Brain microvascular endothelial cell (primary cell): ENCODE measurements around the gene NCAM1.
"Not testable (repeated sequence)": the region's sequence is repeated elsewhere in the genome, so short reads cannot be mapped to it uniquely, and the experiment has no call there.

Experiments
- DNase-seq: peaks from one replicate; pipeline ENCODE4 v3.0.0-alpha.2; 2020
- H3K27ac ChIP-seq: fragments of 250-450 bp; sonication (Bioruptor Pico); 2 replicates; pipeline ENCODE4 v1.5.1; 2020; ENCODE audit warnings: mild to moderate bottlenecking, moderate library complexity
- H3K27me3 ChIP-seq: fragments of 250-450 bp; sonication (Bioruptor Pico); replicated peaks from 2 replicates; pipeline ENCODE4 v1.5.1; 2020; ENCODE audit warnings: mild to moderate bottlenecking
- H3K36me3 ChIP-seq: fragments of 250-450 bp; sonication (Bioruptor Pico); replicated peaks from 2 replicates; pipeline ENCODE4 v1.5.1; 2020; ENCODE audit warnings: mild to moderate bottlenecking
- H3K4me3 ChIP-seq: 2 replicates; pipeline ENCODE4 v1.5.1; 2011; ENCODE audit warnings: low read depth, mild to moderate bottlenecking, control low read depth, low read length, moderate library complexity
- in situ Hi-C: cut with HindIII; loops from 2 replicates; pipeline ENCODE4 v1.10.0; 2017; ENCODE audit warnings: low sequenced_read_pairs, low pct_ligation_motif_present
- TF ChIP-seq, protein P1 (sequence below): IDR thresholded peaks from 2 replicates; pipeline ENCODE4 v1.5.1; 2011; ENCODE audit warnings: low read depth, mild to moderate bottlenecking, moderate library complexity, low read length, control low read depth, inconsistent platforms; ENCODE audit errors: missing control alignments

NCAM1 gene

DNA sequence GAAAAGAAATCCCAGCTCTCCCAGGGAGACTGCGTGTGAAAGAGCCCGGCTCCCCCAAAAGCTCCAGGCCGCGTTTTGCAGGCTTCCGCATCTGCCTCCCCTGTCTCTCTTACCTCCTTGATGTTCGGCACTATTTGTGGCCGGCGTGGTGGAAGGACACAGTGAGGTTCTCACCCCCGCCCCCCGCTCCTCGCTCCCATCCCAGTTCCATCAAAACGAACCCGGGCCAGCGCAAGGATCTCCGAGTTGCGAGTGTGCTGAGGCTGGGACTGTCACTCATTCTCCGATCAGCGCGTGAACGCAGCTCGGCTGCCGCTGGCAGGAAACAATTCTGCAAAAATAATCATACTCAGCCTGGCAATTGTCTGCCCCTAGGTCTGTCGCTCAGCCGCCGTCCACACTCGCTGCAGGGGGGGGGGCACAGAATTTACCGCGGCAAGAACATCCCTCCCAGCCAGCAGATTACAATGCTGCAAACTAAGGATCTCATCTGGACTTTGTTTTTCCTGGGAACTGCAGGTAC, at the start of gene NCAM1:
NCAM1 (plus strand) TSS at position 275 of the 523 bp plus-strand sequence.
- TF ChIP-seq, protein P1, sequence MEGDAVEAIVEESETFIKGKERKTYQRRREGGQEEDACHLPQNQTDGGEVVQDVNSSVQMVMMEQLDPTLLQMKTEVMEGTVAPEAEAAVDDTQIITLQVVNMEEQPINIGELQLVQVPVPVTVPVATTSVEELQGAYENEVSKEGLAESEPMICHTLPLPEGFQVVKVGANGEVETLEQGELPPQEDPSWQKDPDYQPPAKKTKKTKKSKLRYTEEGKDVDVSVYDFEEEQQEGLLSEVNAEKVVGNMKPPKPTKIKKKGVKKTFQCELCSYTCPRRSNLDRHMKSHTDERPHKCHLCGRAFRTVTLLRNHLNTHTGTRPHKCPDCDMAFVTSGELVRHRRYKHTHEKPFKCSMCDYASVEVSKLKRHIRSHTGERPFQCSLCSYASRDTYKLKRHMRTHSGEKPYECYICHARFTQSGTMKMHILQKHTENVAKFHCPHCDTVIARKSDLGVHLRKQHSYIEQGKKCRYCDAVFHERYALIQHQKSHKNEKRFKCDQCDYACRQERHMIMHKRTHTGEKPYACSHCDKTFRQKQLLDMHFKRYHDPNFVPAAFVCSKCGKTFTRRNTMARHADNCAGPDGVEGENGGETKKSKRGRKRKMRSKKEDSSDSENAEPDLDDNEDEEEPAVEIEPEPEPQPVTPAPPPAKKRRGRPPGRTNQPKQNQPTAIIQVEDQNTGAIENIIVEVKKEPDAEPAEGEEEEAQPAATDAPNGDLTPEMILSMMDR: no peak
- Histone ChIP-seq H3K36me3 (no peaks in the 10 kb centered on the region), H3K27ac (no peak within 1 kb of the TSS), H3K27me3 (peaks cover 22% of the 10 kb centered on the region), H3K4me3 (peak within 1 kb of the TSS; percentile 60)
- in situ Hi-C loops: no loop called here
- DNase-seq: peak; percentile 48

DNA sequence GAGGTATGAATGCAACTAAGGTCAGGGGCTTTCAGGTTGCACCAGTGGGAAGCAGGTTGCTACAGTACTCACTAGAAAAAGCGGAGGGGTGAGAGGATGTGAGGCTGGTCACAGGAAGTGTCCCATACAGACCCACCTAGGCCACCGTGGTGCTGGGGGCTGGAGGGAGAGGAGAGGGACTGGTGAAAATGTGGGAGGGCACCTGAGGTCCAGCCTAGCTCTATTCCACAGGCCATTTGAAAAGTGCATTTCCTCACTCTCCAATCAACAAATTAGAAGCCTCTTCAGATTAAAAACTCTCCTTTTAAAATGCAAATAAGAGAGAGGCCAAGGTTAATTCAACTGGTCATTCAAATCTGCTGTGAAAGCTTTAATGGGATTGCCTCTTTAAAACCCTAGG, 38.6 kb upstream of the NCAM1 start:
- in situ Hi-C loops: no loop called here
- TF ChIP-seq, protein P1: no peak

DNA sequence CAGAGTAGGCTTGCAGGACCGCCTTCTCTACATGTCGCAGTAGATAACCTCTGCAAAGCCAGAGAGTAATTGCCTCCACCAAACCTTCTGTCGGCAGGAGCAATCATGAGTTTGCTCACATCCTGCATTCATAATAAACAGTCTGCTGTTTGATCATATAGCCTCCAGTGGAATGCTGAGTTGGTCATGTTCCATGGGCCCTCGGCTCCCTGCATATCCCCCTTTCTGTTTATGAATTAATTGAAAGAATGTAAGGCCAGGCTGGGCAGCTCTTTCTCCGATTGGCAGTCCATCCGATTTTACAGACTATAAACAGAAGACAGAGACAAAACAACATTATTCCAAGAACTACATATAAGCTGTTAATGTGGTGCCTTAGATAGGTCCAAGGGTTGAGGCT, 36.4 kb upstream of the NCAM1 start:
- H3K4me3 ChIP-seq, in situ Hi-C loops, DNase-seq, H3K27ac ChIP-seq, H3K27me3 ChIP-seq, H3K36me3 ChIP-seq: not testable (repeated sequence)

More for the DNA sequence above, 38.6 kb upstream of the NCAM1 start:
- no peaks in the 10 kb centered on the region for H3K27me3 ChIP-seq
- H3K4me3 ChIP-seq: no peak overlapping the region
- H3K27ac ChIP-seq: no peak overlapping the region
- H3K36me3 ChIP-seq: no peaks in the 10 kb centered on the region
- DNase-seq: no peak

DNA sequence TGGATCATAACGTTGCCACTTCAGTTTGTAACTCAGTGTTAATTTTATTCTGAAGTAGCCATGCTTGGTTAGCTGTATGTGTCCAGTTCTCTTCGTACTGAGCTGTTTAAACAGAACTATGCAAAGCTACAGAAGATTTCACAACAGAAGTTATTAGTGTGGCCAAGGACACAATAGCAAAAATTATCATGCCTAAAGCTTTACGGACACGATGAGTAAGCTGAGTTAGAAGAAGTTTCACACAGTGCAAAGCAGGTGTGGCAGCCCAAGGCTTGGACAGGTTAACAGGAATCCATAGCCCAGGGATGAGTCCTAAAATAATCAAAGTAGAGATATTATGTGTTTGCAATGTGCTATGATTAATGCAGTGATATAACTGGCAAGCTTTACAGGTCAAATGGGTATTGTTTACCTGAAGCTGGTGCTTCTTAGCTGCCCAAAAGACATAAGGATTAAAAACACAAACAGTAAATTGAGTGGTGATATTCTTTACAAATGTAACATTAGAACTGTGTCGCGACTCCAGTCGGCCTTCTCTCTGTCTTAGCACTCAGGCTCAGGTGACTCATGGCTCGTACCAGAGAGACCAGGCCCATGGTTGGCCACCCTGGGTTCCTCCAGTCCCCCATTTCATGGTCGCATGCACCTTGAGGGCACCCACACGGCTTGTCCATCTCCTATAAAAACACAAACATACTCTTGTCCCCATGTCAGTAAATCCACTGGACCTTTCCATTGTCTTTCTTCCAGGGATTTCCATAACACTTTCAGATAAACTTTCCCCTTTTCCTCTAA, 35.5 kb upstream of the NCAM1 start:
- H3K4me3 ChIP-seq: no peak overlapping the region
- no peaks in the 10 kb centered on the region for H3K36me3 ChIP-seq
- TF ChIP-seq, protein P1: no peak
- H3K27ac ChIP-seq: no peak overlapping the region
- DNase-seq: no peak
- in situ Hi-C loops: no loop called here
- no peaks in the 10 kb centered on the region for H3K27me3 ChIP-seq

DNA sequence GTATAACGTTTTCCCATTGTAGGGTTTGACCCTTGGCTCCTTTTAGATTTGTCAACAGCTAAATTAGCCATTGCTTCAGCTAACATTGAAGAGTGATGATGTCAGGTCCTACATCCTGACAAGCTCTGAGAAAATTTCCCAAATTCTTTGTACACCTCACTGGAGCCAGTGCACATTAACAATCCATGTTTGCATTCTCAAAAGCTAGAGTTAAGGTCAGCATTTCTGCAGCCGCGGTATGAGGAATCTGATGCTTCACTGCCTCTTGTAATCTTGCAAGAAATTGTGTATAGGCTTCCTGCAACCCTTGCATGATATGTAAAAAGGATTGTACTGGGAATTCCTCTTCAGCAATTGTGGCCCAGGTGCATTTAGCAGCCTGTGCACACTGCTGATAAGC, 33.1 kb upstream of the NCAM1 start:
- Histone ChIP-seq H3K27me3 (no peaks in the 10 kb centered on the region), H3K27ac (no peak overlapping the region), H3K4me3 (no peak overlapping the region), H3K36me3 (no peaks in the 10 kb centered on the region)
- no peak for DNase-seq
- in situ Hi-C loops: no loop called here
- TF ChIP-seq, protein P1: no peak

DNA sequence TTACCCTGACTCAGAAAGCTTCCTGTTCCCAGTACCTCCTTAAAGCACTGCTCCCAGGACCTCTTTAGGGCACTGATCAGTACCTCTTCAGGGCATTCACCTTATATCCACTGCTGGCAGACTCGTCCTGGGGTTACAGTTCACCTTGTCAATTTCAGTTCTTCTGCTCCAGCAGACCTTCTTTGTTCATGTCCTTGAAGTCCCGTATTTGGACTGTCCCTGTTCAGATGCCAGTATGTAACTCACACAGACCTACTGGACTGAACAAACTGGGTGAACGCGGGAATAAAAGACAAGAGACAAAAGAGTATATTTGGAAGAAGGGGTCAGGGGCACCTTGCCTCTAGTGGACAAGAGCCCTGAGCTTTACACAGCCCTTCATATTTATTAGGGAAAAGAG, 31.8 kb upstream of the NCAM1 start:
- no peak for DNase-seq
- in situ Hi-C loops: no loop called here

More for the DNA sequence above, 31.8 kb upstream of the NCAM1 start:
- TF ChIP-seq, protein P1: no peak
- Histone ChIP-seq H3K27ac (no peak overlapping the region), H3K36me3 (no peaks in the 10 kb centered on the region), H3K27me3 (no peaks in the 10 kb centered on the region), H3K4me3 (no peak overlapping the region)
